Suprapubic skin (tissue), 4 donors: Measurements from ENCODE around the gene PABPN1L.

Experiments used
- EP300 ChIP-seq: sonication (generic); formaldehyde crosslinking; IDR thresholded peaks from one replicate; pipeline ENCODE4 v1.6.1; 2017; ENCODE audit warnings: antibody characterized with exemption
- POLR2A ChIP-seq, 2 donors: fragments of 450-650 bp; IDR thresholded peaks; one replicate each; pipeline ENCODE4 v1.6.1; 2017; ENCODE audit warnings: antibody characterized with exemption in 2 of 2, mild to moderate bottlenecking in 2 of 2, moderate library complexity in 2 of 2
- POLR2AphosphoS5 ChIP-seq, 3 donors: sonication (generic); formaldehyde crosslinking; IDR thresholded peaks; one replicate each; pipeline ENCODE4 v1.6.1; 2017; ENCODE audit warnings: antibody characterized with exemption in 3 of 3
- TF ChIP-seq, protein P1 (sequence below), 2 donors: fragments of 200-600 bp in 1 of 2; fragments of 450-650 bp in 1 of 2; sonication (generic) in 1 of 2; IDR thresholded peaks; one replicate each; pipeline ENCODE4 v1.5.1; 2016 to 2019; ENCODE audit warnings: antibody characterized with exemption in 2 of 2, mild to moderate bottlenecking in 1 of 2, moderate library complexity in 1 of 2

DNA sequence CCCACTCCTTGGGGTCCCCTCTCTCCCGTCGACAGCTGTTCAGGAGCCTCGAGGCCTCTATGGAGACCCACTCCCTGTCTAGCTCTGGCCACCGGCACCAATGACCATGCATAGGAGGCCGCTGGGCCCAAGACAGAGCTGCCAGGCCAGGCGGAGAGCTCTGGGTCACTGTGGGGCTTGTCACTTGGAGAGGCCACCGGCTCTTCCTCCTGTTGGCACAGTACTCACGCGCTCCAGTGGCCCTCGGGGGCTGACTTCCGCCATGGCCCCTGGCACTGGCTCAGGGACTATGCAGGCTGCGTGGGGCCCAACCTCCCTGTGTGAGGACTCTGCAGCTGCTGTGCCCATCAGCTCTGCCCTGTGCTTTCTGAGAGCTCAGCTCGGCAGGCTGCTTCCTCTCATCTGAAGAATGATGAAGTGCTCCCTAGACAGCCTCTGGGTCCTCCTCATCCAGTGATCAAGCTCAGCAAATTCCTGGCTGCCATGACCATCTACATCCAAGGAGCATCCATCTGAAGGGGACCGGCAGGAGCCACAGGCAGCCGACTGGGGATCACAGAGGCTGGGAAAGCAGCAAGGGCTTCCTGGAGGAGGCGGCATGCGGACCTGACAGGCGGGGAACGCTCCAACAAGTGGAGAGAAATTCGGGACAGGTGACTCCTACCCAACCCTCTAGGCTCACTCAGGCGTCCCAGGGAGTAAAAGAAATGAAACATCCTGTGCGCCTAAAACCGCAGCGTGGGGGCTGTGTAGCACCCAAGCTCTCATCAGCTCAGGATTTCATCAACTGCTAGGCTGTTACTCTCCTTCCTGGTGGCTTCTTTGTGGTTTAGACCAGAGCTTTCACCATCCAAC, 26.5 kb downstream of the PABPN1L start:
- TF ChIP-seq, protein P1, sequence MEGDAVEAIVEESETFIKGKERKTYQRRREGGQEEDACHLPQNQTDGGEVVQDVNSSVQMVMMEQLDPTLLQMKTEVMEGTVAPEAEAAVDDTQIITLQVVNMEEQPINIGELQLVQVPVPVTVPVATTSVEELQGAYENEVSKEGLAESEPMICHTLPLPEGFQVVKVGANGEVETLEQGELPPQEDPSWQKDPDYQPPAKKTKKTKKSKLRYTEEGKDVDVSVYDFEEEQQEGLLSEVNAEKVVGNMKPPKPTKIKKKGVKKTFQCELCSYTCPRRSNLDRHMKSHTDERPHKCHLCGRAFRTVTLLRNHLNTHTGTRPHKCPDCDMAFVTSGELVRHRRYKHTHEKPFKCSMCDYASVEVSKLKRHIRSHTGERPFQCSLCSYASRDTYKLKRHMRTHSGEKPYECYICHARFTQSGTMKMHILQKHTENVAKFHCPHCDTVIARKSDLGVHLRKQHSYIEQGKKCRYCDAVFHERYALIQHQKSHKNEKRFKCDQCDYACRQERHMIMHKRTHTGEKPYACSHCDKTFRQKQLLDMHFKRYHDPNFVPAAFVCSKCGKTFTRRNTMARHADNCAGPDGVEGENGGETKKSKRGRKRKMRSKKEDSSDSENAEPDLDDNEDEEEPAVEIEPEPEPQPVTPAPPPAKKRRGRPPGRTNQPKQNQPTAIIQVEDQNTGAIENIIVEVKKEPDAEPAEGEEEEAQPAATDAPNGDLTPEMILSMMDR (IDR thresholded peaks at IDR 0.05), result no peak
- TF ChIP-seq EP300 (no peak), POLR2AphosphoS5 (IDR thresholded peaks at IDR 0.05) (no peak), POLR2A (IDR thresholded peaks at IDR 0.05) (no peak)
